Left lung (tissue), 10 donors: Measurements from ENCODE around the gene SPON1. TPM values are rescaled to one million over a fixed set of nuclear protein-coding genes. Genes with fewer than 3 reads are reported as not detected.
"Not testable (repeated sequence)": the region's sequence is repeated elsewhere in the genome, so short reads cannot be mapped to it uniquely, and the experiment has no call there.

Experiments
- ATAC-seq: fragments of 200-7000 bp; cut with Tn5 transposase; one replicate; pipeline ENCODE4 v1.9.1; 2020; ENCODE audit warnings: moderate library complexity
- DNase-seq, 4 donors: peaks; one replicate each; pipeline ENCODE4 v3.0.0-alpha.2; 2013 to 2020
- H3K27ac ChIP-seq, 2 donors: fragments of 200-600 bp; sonication (generic) in 1 of 2; one replicate each; pipeline versions ENCODE4 v1.5.0 to v1.8.0; 2020 to 2021
- H3K27me3 ChIP-seq, 2 donors: fragments of 200-600 bp; sonication (generic) in 1 of 2; one replicate each; pipeline versions ENCODE4 v1.5.0 to v1.8.0; 2020 to 2021
- H3K36me3 ChIP-seq, 2 donors: fragments of 200-600 bp; sonication (generic) in 1 of 2; one replicate each; pipeline versions ENCODE4 v1.5.0 to v1.8.0; 2020 to 2021
- H3K4me1 ChIP-seq, 2 donors: fragments of 200-600 bp; one replicate each; pipeline ENCODE4 v1.8.0; 2021
- H3K4me3 ChIP-seq, 2 donors: fragments of 200-600 bp; sonication (generic) in 1 of 2; one replicate each; pipeline versions ENCODE4 v1.5.0 to v1.8.0; 2020 to 2021; ENCODE audit warnings: mild to moderate bottlenecking in 1 of 2
- H3K9me3 ChIP-seq, 2 donors: fragments of 200-600 bp; sonication (generic) in 1 of 2; one replicate each; pipeline versions ENCODE4 v1.5.0 to v1.8.0; 2020 to 2021
- CTCF ChIP-seq, 2 donors: fragments of 200-600 bp; sonication (generic) in 1 of 2; IDR thresholded peaks; one replicate each; pipeline versions ENCODE4 v1.5.0 to v1.8.0; 2021; ENCODE audit warnings: antibody characterized with exemption in 2 of 2
- intact Hi-C, 2 donors: fragments of 100-400 bp; cut with DNase I; formaldehyde crosslinking; loops; one replicate each; pipeline versions ENCODE4 v1.11.2 to v1.14.2; 2022
- polyA plus RNA-seq, 6 donors: library from polyadenylated mRNA; unstranded; fragments of 120-200 nt; gene quantifications; one replicate each; pipeline ENCODE4 v1.2.1, GENCODE V29; 2013; ENCODE audit not compliant: insufficient read length in 6 of 6
- total RNA-seq, 2 donors: library from RNA; stranded (reverse); fragmentation: NEBNext Ultra II Directional; extraction: Animal tissue kit (Norgen Biotek cat#: 25700); gene quantifications; one replicate each; pipeline ENCODE4 v1.2.1, GENCODE V29; 2021
- donor health status: DM: no; HTN: yes; CAD: no.
- donor health status: DM: no; HTN: no; CAD: no.

Gene SPON1
- total and polyA plus RNA-seq, 8 donors = 83.2 to 136 (median 97.4) TPM

GRCh38 chr11:14273895-14274294 lies 311.4 kb downstream of the SPON1 start:
- Histone ChIP-seq H3K36me3 (no peaks in the 10 kb centered on the region), H3K9me3 (no peaks in the 10 kb centered on the region), H3K27ac (no peak overlapping the region), H3K27me3 (no peaks in the 10 kb centered on the region), H3K4me3 (no peak overlapping the region), H3K4me1 (no peaks in the 10 kb centered on the region)
- no peak for TF ChIP-seq CTCF (IDR thresholded peaks at IDR 0.05)
- peak in 2 of 4 donors; percentile 19 to 45 for DNase-seq
- intact Hi-C loops = no loop called here
- no peak for ATAC-seq

- Histone ChIP-seq H3K9me3 (no peaks in the 10 kb centered on the region), H3K27ac (peak overlapping the region in 1 of 2 donors; percentile 8), H3K4me1 (no peaks in the 10 kb centered on the region), H3K36me3 (no peaks in the 10 kb centered on the region), H3K27me3 (no peaks in the 10 kb centered on the region), H3K4me3 (no peak overlapping the region)
- ATAC-seq (no peak), DNase-seq (peak in 1 of 4 donors; percentile 53)
- intact Hi-C loops = no loop called here
- no peak for TF ChIP-seq CTCF (IDR thresholded peaks at IDR 0.05)
These were observed 312.6 kb downstream of the SPON1 start for GRCh38 chr11:14275076-14275475.

- intact Hi-C loops, DNase-seq, H3K4me3 ChIP-seq, H3K9me3 ChIP-seq, H3K4me1 ChIP-seq, ATAC-seq, H3K27ac ChIP-seq, H3K27me3 ChIP-seq, H3K36me3 ChIP-seq: not testable (repeated sequence)
These were observed 316.3 kb downstream of the SPON1 start for GRCh38 chr11:14278869-14279268.

- peak; percentile 79 for ATAC-seq
- H3K4me1 ChIP-seq = no peaks in the 10 kb centered on the region
- peak overlapping the region; percentile 2 to 18 for H3K27ac ChIP-seq
These were observed 325.8 kb downstream of the SPON1 start for GRCh38 chr11:14288189-14288935.

GRCh38 chr11:14290422-14290821 lies 327.9 kb downstream of the SPON1 start:
- DNase-seq = no peak

More at GRCh38 chr11:14288189-14288935, 325.8 kb downstream of the SPON1 start:
- TF ChIP-seq CTCF (IDR thresholded peaks at IDR 0.05) = no peak
- Histone ChIP-seq H3K4me3 (no peak overlapping the region), H3K27me3 (no peaks in the 10 kb centered on the region), H3K9me3 (no peaks in the 10 kb centered on the region), H3K36me3 (peaks cover 0 to 1% of the 10 kb centered on the region in 2 donors)
- intact Hi-C loops = no loop called here
- DNase-seq = peak in 1 of 4 donors; percentile 16

More at GRCh38 chr11:14290422-14290821, 327.9 kb downstream of the SPON1 start:
- H3K27ac ChIP-seq = no peak overlapping the region
- no peaks in the 10 kb centered on the region for H3K4me1 ChIP-seq
- peaks cover 0 to 3% of the 10 kb centered on the region in 2 donors for H3K36me3 ChIP-seq
- no peak for ATAC-seq
- no peaks in the 10 kb centered on the region for H3K9me3 ChIP-seq
- TF ChIP-seq CTCF (IDR thresholded peaks at IDR 0.05) = no peak
- intact Hi-C loops = no loop called here
- no peaks in the 10 kb centered on the region for H3K27me3 ChIP-seq
- no peak overlapping the region for H3K4me3 ChIP-seq
